ENCODE results near the gene LRRC4.

Gene LRRC4

DNA sequence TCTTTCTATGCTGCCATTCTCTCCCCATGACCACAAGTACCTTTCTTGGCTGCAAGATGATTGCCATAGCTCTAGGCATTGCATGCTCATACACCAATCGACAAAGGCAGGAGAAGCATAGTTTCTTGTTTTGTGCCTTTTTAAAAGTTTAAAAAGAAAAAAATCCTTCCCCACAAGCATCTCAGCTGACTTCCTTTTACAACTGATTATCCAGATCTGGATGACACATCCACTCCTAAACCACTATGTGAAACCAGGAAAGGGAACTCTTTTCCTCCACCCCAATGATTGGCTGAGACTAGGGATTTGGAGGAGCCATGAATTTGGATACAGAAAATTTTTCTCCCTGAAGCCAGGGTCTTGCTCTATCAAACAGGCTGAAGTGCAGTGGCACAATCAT is 14.5 kb upstream of the LRRC4 start:
- TF ChIP-seq YY1 (IDR thresholded peaks at IDR 0.05; ENCODE audit: insufficient read depth, insufficient read length) (no peak), ZNF274 (IDR thresholded peaks at IDR 0.05; ENCODE audit: low read depth, low read length) (no peak), SUZ12 (IDR thresholded peaks at IDR 0.05; ENCODE audit: extremely low read depth, insufficient read depth, insufficient read length) (no peak)
- no peak overlapping the region for H3K9ac ChIP-seq (ENCODE audit: insufficient read length, low read depth)

DNA sequence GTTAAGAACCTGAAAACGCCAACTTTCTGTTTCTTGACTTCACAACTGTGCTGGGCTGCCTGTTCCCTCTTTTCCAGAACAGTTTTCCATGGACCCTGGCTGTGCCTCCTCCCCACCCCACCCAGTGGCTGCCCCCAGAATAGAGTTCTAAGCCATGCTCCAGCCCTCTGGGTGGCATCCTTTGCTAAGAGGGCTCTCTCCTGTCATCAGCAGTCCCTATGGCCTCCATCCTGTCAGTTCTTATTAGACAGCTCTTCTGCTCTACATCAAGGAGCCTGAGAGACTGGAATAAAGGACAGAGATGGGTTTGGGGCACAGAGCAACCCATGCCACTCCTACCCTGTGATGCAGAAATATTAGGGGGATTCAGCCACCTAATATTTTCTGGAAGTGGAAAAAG is 13.9 kb upstream of the LRRC4 start:
- no peak for DNase-seq (ENCODE audit: low read depth, low spot score)
- H3K9me3 ChIP-seq (ENCODE audit: insufficient read depth, low read length), result no peaks in the 10 kb centered on the region
- no peaks in the 10 kb centered on the region for H3K4me1 ChIP-seq (ENCODE audit: insufficient read depth, insufficient read length)
- H3K27me3 ChIP-seq (ENCODE audit: insufficient read depth, insufficient read length), result no peaks in the 10 kb centered on the region
- H3K9ac ChIP-seq (ENCODE audit: insufficient read length, low read depth), result no peak overlapping the region
- no peak overlapping the region for H3K4me3 ChIP-seq (ENCODE audit: insufficient read length, low read depth)
- H3K36me3 ChIP-seq (ENCODE audit: insufficient read depth, insufficient read length, low read length), result no peaks in the 10 kb centered on the region
- no peak for TF ChIP-seq YY1 (IDR thresholded peaks at IDR 0.05; ENCODE audit: insufficient read depth, insufficient read length)
- TF ChIP-seq SUZ12 (IDR thresholded peaks at IDR 0.05; ENCODE audit: extremely low read depth, insufficient read depth, insufficient read length), result no peak
- no peak for TF ChIP-seq ZNF274 (IDR thresholded peaks at IDR 0.05; ENCODE audit: low read depth, low read length)

More for the DNA sequence above, 14.5 kb upstream of the LRRC4 start:
- H3K4me3 ChIP-seq (ENCODE audit: insufficient read length, low read depth), result no peak overlapping the region
- H3K4me1 ChIP-seq (ENCODE audit: insufficient read depth, insufficient read length), result no peaks in the 10 kb centered on the region
- no peak for DNase-seq (ENCODE audit: low read depth, low spot score)
- H3K9me3 ChIP-seq (ENCODE audit: insufficient read depth, low read length), result no peaks in the 10 kb centered on the region
- no peaks in the 10 kb centered on the region for H3K27me3 ChIP-seq (ENCODE audit: insufficient read depth, insufficient read length)
- no peaks in the 10 kb centered on the region for H3K36me3 ChIP-seq (ENCODE audit: insufficient read depth, insufficient read length, low read length)

DNA sequence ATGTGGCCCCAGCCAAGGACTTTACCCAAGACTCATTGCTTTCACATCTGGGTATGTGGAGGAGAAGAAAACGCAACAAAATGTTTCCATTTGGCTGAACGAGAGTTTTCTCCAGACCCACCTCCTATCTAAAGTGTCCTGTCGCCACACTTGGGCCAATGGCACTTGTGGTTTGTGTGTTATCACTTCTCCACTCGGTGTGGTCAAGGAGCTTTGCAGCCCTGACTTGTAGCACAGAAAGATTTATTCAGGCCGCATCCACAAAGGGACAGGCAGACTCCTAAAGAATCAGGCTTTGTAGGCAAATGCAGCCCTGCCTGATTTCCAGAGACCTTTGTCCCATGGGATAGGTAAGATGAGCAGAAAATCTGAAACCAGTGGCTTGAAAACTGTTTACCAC is 12.8 kb upstream of the LRRC4 start:
- Histone ChIP-seq H3K27me3 (ENCODE audit: insufficient read depth, insufficient read length) (no peaks in the 10 kb centered on the region), H3K4me1 (ENCODE audit: insufficient read depth, insufficient read length) (no peaks in the 10 kb centered on the region), H3K9ac (ENCODE audit: insufficient read length, low read depth) (no peak overlapping the region), H3K4me3 (ENCODE audit: insufficient read length, low read depth) (no peak overlapping the region), H3K36me3 (ENCODE audit: insufficient read depth, insufficient read length, low read length) (no peaks in the 10 kb centered on the region), H3K9me3 (ENCODE audit: insufficient read depth, low read length) (no peaks in the 10 kb centered on the region)
- TF ChIP-seq ZNF274 (IDR thresholded peaks at IDR 0.05; ENCODE audit: low read depth, low read length) (no peak), SUZ12 (IDR thresholded peaks at IDR 0.05; ENCODE audit: extremely low read depth, insufficient read depth, insufficient read length) (no peak), YY1 (IDR thresholded peaks at IDR 0.05; ENCODE audit: insufficient read depth, insufficient read length) (no peak)
- DNase-seq (ENCODE audit: low read depth, low spot score), result no peak

DNA sequence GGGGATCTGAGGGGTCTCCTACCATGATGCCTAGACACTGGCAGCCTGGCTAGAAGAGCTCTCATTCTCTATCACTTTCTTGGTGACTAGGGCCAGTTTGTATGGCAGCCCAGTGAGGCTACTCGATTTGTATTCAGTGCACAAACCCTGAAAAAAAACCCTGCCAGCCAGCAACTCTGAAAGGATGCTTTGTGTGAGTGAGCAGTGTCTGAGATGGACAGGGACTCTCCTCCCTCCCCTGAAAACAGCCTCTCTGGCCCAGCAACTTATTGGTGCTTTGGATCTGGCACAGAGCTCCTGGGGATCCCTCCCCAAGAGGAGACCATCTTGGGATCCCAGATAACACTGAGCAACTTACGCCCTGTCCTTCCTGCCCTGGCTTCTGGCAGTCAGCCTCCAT is 10.8 kb upstream of the LRRC4 start:
- Histone ChIP-seq H3K27me3 (ENCODE audit: insufficient read depth, insufficient read length) (no peaks in the 10 kb centered on the region), H3K36me3 (ENCODE audit: insufficient read depth, insufficient read length, low read length) (no peaks in the 10 kb centered on the region)

DNA sequence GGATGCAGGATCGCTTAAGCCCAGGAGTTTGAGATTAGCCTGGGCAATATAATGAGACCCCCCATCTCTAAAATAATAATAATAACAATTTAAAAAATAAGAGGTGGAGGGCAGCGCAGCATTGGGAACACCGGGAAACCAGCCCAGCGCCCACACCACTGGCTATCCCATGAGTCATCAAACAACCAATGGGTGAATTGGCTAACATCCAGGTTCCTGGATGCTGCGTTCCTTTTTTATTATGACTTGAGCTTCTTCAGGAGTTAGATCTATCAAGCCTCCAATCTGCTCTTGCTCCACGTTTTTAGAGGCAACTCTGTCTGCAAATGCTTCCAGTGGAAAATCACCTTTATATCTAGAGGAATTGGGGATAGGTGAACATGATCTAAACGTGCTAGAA is 10.0 kb upstream of the LRRC4 start:
- H3K4me1 ChIP-seq (ENCODE audit: insufficient read depth, insufficient read length), result no peaks in the 10 kb centered on the region
- H3K9ac ChIP-seq (ENCODE audit: insufficient read length, low read depth), result no peak overlapping the region
- no peak for DNase-seq (ENCODE audit: low read depth, low spot score)
- H3K36me3 ChIP-seq (ENCODE audit: insufficient read depth, insufficient read length, low read length), result no peaks in the 10 kb centered on the region
- no peaks in the 10 kb centered on the region for H3K9me3 ChIP-seq (ENCODE audit: insufficient read depth, low read length)
- TF ChIP-seq YY1 (IDR thresholded peaks at IDR 0.05; ENCODE audit: insufficient read depth, insufficient read length) (no peak), ZNF274 (IDR thresholded peaks at IDR 0.05; ENCODE audit: low read depth, low read length) (no peak), SUZ12 (IDR thresholded peaks at IDR 0.05; ENCODE audit: extremely low read depth, insufficient read depth, insufficient read length) (no peak)
- H3K27me3 ChIP-seq (ENCODE audit: insufficient read depth, insufficient read length), result no peaks in the 10 kb centered on the region
- no peak overlapping the region for H3K4me3 ChIP-seq (ENCODE audit: insufficient read length, low read depth)

More for the DNA sequence above, 10.8 kb upstream of the LRRC4 start:
- Histone ChIP-seq H3K9ac (ENCODE audit: insufficient read length, low read depth) (no peak overlapping the region), H3K4me1 (ENCODE audit: insufficient read depth, insufficient read length) (no peaks in the 10 kb centered on the region), H3K9me3 (ENCODE audit: insufficient read depth, low read length) (no peaks in the 10 kb centered on the region), H3K4me3 (ENCODE audit: insufficient read length, low read depth) (no peak overlapping the region)
- TF ChIP-seq ZNF274 (IDR thresholded peaks at IDR 0.05; ENCODE audit: low read depth, low read length) (no peak), YY1 (IDR thresholded peaks at IDR 0.05; ENCODE audit: insufficient read depth, insufficient read length) (no peak), SUZ12 (IDR thresholded peaks at IDR 0.05; ENCODE audit: extremely low read depth, insufficient read depth, insufficient read length) (no peak)
- DNase-seq (ENCODE audit: low read depth, low spot score), result no peak

DNA sequence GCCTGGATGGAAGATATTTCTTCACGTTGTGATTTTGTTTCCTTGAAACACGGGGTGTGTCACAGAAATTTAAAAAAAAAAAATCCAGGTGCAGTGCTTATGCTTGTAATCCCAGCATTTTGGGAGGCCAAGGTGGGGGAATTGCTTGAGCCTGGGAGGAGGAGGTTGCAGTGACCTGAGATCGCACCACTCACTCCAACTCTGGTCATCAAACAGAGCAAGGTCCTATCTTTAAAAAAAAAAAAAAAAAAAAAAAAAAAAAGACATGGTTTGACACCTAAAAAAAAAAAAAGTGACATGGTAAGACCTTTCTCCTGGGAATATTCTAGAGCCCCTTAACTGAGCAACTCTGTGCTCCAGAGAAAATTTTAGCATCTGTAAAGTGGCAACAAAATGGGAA is 9.0 kb upstream of the LRRC4 start:
- H3K4me3 ChIP-seq (ENCODE audit: insufficient read length, low read depth), result no peak overlapping the region
- TF ChIP-seq ZNF274 (IDR thresholded peaks at IDR 0.05; ENCODE audit: low read depth, low read length) (no peak), SUZ12 (IDR thresholded peaks at IDR 0.05; ENCODE audit: extremely low read depth, insufficient read depth, insufficient read length) (no peak), YY1 (IDR thresholded peaks at IDR 0.05; ENCODE audit: insufficient read depth, insufficient read length) (no peak)
- DNase-seq (ENCODE audit: low read depth, low spot score), result no peak
- no peaks in the 10 kb centered on the region for H3K36me3 ChIP-seq (ENCODE audit: insufficient read depth, insufficient read length, low read length)
- no peaks in the 10 kb centered on the region for H3K27me3 ChIP-seq (ENCODE audit: insufficient read depth, insufficient read length)
- no peaks in the 10 kb centered on the region for H3K9me3 ChIP-seq (ENCODE audit: insufficient read depth, low read length)
- H3K9ac ChIP-seq (ENCODE audit: insufficient read length, low read depth), result no peak overlapping the region
- H3K4me1 ChIP-seq (ENCODE audit: insufficient read depth, insufficient read length), result no peaks in the 10 kb centered on the region

DNA sequence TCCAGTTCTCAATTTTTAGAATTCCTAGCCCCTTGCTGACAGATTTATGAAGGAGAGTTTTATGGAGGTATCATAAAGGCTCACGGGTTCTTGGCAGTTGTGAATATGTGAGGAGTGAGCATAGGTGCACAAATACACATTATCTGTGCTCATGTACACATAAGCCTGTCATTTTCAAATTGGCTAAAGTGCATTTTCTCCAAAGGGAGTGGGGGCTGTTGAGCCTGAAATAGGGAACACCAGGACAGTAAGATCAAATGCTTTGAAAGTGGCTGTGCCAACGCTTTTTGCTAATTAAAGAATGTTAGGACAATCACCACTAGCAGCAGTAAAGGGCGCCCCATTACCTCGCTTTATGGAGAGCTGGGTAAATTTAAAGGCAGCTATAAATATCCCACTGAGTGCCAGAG is 8.3 kb upstream of the LRRC4 start:
- Histone ChIP-seq H3K4me3 (ENCODE audit: insufficient read length, low read depth) (no peak overlapping the region), H3K9me3 (ENCODE audit: insufficient read depth, low read length) (no peaks in the 10 kb centered on the region), H3K4me1 (ENCODE audit: insufficient read depth, insufficient read length) (no peaks in the 10 kb centered on the region), H3K27me3 (ENCODE audit: insufficient read depth, insufficient read length) (peaks cover 2% of the 10 kb centered on the region), H3K9ac (ENCODE audit: insufficient read length, low read depth) (no peak overlapping the region), H3K36me3 (ENCODE audit: insufficient read depth, insufficient read length, low read length) (no peaks in the 10 kb centered on the region)
- no peak for DNase-seq (ENCODE audit: low read depth, low spot score)
- TF ChIP-seq ZNF274 (IDR thresholded peaks at IDR 0.05; ENCODE audit: low read depth, low read length) (no peak), YY1 (IDR thresholded peaks at IDR 0.05; ENCODE audit: insufficient read depth, insufficient read length) (no peak)

Measured in NT2/D1 (cell line).